T-helper 1 cell treated with Interleukin-12 subunit alpha and Interleukin-12 subunit beta and Interleukin-4 antibody, amounts not matched to agents 30 μg/mL and 1 μg/mL, for 36 hours (primary cell): ENCODE results near the gene SEMA3A.

Source experiments
- H3K27ac Mint-ChIP-seq: one replicate; pipeline ENCODE4 v1.8.0; 2021; ENCODE audit warnings: mild to moderate bottlenecking, mixed read lengths
- H3K27me3 Mint-ChIP-seq: one replicate; pipeline ENCODE4 v1.8.0; 2021; ENCODE audit warnings: low read depth, mixed read lengths
- H3K36me3 Mint-ChIP-seq: one replicate; pipeline ENCODE4 v1.8.0; 2021; ENCODE audit warnings: low read depth, mixed read lengths
- H3K4me1 Mint-ChIP-seq: one replicate; pipeline ENCODE4 v1.8.0; 2021; ENCODE audit warnings: low read depth, mixed read lengths
- H3K4me3 Mint-ChIP-seq: one replicate; pipeline ENCODE4 v1.8.0; 2021; ENCODE audit warnings: mild to moderate bottlenecking, moderate library complexity, mixed read lengths
- H3K9me3 Mint-ChIP-seq: one replicate; pipeline ENCODE4 v1.8.0; 2021; ENCODE audit warnings: mixed read lengths

The SEMA3A gene

GRCh38 chr7:84210301-84210700 lies 15.7 kb upstream of the SEMA3A start:
- Mint-ChIP-seq H3K27ac (no peak overlapping the region), H3K4me3 (no peak overlapping the region), H3K4me1 (no peaks in the 10 kb centered on the region), H3K9me3 (no peaks in the 10 kb centered on the region), H3K27me3 (no peaks in the 10 kb centered on the region), H3K36me3 (no peaks in the 10 kb centered on the region)

DNA sequence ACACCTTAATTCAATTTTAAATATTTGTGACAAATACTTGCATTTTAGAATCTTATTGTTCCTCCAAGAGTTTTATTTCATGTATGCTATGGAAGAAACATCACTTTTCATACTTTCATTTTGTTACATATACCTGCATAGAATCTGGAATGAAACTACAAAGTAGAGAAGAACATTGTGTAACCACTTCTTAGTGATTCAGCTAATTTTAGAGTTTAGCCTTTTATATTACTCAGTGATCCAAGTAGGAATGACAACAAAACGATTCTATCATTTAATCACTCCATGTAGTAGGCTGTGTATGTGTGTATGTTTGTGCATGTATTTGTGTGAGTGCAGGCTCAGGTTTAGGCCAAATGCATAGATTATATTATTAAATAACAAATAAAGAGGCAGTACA lies 14.4 kb upstream of the SEMA3A start:
- Mint-ChIP-seq H3K27me3 (no peaks in the 10 kb centered on the region), H3K9me3 (no peaks in the 10 kb centered on the region), H3K4me3 (no peak overlapping the region), H3K36me3 (no peaks in the 10 kb centered on the region), H3K27ac (no peak overlapping the region), H3K4me1 (no peaks in the 10 kb centered on the region)

DNA sequence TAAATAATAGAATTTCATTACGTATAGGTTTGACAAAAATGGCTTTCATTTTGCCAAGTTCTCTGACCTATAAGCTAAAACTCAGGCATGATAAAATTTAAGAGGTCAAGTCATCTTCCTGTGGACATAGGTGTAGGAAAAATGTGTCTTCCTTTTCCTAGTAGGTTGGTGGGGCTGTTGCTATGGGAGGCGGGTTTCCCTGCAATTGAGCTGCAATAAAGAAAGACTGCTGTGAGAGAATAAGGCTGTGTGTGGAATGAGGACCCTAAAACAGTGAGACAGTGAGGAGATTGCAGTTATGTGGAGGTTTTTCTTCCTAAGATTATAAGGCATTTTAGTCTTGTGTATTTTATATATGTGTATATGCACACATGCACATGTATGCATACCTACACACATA lies 13.0 kb upstream of the SEMA3A start:
- no peaks in the 10 kb centered on the region for H3K4me1 Mint-ChIP-seq
- no peaks in the 10 kb centered on the region for H3K36me3 Mint-ChIP-seq
- no peaks in the 10 kb centered on the region for H3K27me3 Mint-ChIP-seq

GRCh38 chr7:84207025-84207424 lies 12.4 kb upstream of the SEMA3A start:
- Mint-ChIP-seq H3K27ac (no peak overlapping the region), H3K36me3 (no peaks in the 10 kb centered on the region), H3K9me3 (no peaks in the 10 kb centered on the region), H3K4me1 (no peaks in the 10 kb centered on the region), H3K27me3 (no peaks in the 10 kb centered on the region), H3K4me3 (no peak overlapping the region)

More for the DNA sequence above, 13.0 kb upstream of the SEMA3A start:
- Mint-ChIP-seq H3K4me3 (no peak overlapping the region), H3K9me3 (no peaks in the 10 kb centered on the region), H3K27ac (no peak overlapping the region)

GRCh38 chr7:84204655-84205054 lies 10.1 kb upstream of the SEMA3A start:
- Mint-ChIP-seq H3K4me3 (no peak overlapping the region), H3K27ac (no peak overlapping the region), H3K4me1 (no peaks in the 10 kb centered on the region), H3K27me3 (no peaks in the 10 kb centered on the region), H3K9me3 (no peaks in the 10 kb centered on the region), H3K36me3 (no peaks in the 10 kb centered on the region)

- Mint-ChIP-seq H3K9me3 (no peaks in the 10 kb centered on the region), H3K27ac (no peak overlapping the region), H3K4me3 (no peak overlapping the region), H3K36me3 (no peaks in the 10 kb centered on the region), H3K27me3 (no peaks in the 10 kb centered on the region), H3K4me1 (no peaks in the 10 kb centered on the region)
These were observed 8.3 kb upstream of the SEMA3A start for GRCh38 chr7:84202855-84203254.

DNA sequence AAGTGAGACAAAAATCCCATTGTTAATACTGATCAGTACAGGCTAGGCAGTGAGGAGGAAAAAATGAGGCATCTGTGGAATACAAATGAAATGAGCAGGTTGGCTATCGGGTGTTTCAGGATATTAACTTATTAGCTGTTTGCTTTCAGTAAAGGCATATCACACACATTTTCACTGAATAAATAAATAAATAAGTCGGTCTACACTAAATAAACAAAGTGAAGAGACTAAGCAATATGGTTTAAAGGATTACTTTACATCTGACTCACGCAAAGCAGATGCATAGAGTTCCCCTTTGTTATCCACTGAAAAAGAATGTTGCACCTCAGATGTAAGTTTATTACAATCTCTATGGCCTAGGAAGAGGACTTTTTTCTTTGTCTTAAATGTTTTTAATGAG lies 6.3 kb upstream of the SEMA3A start:
- no peaks in the 10 kb centered on the region for H3K36me3 Mint-ChIP-seq
- H3K4me3 Mint-ChIP-seq: no peak overlapping the region
- peaks cover 4% of the 10 kb centered on the region for H3K27me3 Mint-ChIP-seq
- H3K9me3 Mint-ChIP-seq: no peaks in the 10 kb centered on the region
- H3K27ac Mint-ChIP-seq: no peak overlapping the region
- H3K4me1 Mint-ChIP-seq: no peaks in the 10 kb centered on the region

DNA sequence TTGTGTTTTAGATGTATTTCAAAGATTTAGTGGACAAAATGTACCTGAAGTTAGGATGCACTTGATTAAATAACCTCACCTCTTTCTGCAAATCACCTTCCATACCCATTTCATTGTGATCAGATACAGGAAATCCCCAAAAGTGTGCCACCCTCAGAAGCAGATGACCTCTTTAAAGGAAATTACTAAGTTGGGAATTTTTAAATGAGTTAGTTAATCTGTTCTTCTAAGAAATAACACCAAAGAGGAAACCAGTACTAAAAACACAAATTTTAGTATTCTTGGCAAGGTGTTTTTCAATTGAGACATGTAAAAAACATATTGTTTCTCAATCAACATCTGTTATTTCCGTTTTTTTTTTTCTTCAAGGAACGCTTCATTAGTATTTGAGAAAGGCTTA lies 4.6 kb upstream of the SEMA3A start:
- peaks cover 11% of the 10 kb centered on the region for H3K4me1 Mint-ChIP-seq
- no peak overlapping the region for H3K4me3 Mint-ChIP-seq
- no peak overlapping the region for H3K27ac Mint-ChIP-seq
- H3K27me3 Mint-ChIP-seq: peaks cover 16% of the 10 kb centered on the region
- H3K36me3 Mint-ChIP-seq: no peaks in the 10 kb centered on the region
- H3K9me3 Mint-ChIP-seq: no peaks in the 10 kb centered on the region

GRCh38 chr7:84196084-84196503 lies 1.5 kb upstream of the SEMA3A start:
- H3K36me3 Mint-ChIP-seq: no peaks in the 10 kb centered on the region
- H3K27me3 Mint-ChIP-seq: peaks cover 20% of the 10 kb centered on the region
- no peaks in the 10 kb centered on the region for H3K9me3 Mint-ChIP-seq
- H3K4me1 Mint-ChIP-seq: peaks cover 12% of the 10 kb centered on the region
- H3K27ac Mint-ChIP-seq: no peak overlapping the region
- no peak overlapping the region for H3K4me3 Mint-ChIP-seq

DNA sequence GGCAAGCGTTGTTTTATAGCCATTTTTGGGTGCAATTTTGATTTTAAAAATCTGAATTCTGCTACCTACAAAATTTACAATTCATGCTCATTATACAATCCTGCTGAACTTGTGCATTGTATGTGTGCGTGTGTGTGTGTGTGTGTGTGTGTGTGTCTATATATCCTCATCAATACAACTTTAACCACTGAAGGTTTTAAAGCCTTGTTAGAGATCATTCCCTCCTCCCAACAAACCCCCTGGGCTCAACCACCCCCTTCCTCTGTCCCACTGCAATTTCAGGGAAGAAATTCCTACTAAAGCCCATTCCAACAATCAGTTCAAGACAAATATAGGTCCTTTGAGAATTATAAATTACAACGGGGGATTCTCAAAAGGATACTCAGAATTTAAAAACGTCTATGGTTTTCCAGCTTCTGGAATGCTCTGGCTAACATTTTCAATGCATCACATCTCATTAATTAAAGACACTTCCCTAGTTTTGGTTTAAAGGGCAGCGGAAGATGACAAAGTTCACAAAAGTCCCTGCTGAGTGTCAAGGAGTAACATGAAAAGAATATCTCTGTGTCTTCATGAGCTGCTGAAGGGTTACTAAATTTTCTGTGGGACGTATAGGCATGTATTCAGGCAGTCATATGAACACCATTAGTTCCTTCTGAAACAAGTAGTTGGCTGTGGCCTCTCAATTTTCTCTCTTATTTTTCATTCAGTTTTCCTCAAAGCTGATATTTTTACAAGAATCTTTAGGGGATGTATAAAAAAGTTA lies 889 bp upstream of the SEMA3A start:
- H3K9me3 Mint-ChIP-seq: no peaks in the 10 kb centered on the region
- H3K4me3 Mint-ChIP-seq: peak overlapping the region; percentile 9
- H3K27me3 Mint-ChIP-seq: peaks cover 20% of the 10 kb centered on the region
- H3K4me1 Mint-ChIP-seq: peaks cover 12% of the 10 kb centered on the region
- no peak overlapping the region for H3K27ac Mint-ChIP-seq
- no peaks in the 10 kb centered on the region for H3K36me3 Mint-ChIP-seq

GRCh38 chr7:84193747-84194146 lies 842 bp downstream of the SEMA3A start:
- no peak overlapping the region for H3K27ac Mint-ChIP-seq
- H3K36me3 Mint-ChIP-seq: no peaks in the 10 kb centered on the region
- peaks cover 20% of the 10 kb centered on the region for H3K27me3 Mint-ChIP-seq
- H3K4me3 Mint-ChIP-seq: no peak overlapping the region
- peaks cover 12% of the 10 kb centered on the region for H3K4me1 Mint-ChIP-seq
- no peaks in the 10 kb centered on the region for H3K9me3 Mint-ChIP-seq

- Mint-ChIP-seq H3K36me3 (no peaks in the 10 kb centered on the region), H3K9me3 (no peaks in the 10 kb centered on the region), H3K4me1 (peaks cover 15% of the 10 kb centered on the region), H3K27ac (no peak overlapping the region), H3K27me3 (peaks cover 20% of the 10 kb centered on the region), H3K4me3 (no peak overlapping the region)
These were observed 2.7 kb downstream of the SEMA3A start for GRCh38 chr7:84191842-84192241.

- H3K27ac Mint-ChIP-seq: no peak overlapping the region
- peaks cover 15% of the 10 kb centered on the region for H3K4me1 Mint-ChIP-seq
- H3K27me3 Mint-ChIP-seq: peaks cover 19% of the 10 kb centered on the region
- no peaks in the 10 kb centered on the region for H3K36me3 Mint-ChIP-seq
- no peak overlapping the region for H3K4me3 Mint-ChIP-seq
- H3K9me3 Mint-ChIP-seq: no peaks in the 10 kb centered on the region
These were observed 3.3 kb downstream of the SEMA3A start for GRCh38 chr7:84191261-84191660.

DNA sequence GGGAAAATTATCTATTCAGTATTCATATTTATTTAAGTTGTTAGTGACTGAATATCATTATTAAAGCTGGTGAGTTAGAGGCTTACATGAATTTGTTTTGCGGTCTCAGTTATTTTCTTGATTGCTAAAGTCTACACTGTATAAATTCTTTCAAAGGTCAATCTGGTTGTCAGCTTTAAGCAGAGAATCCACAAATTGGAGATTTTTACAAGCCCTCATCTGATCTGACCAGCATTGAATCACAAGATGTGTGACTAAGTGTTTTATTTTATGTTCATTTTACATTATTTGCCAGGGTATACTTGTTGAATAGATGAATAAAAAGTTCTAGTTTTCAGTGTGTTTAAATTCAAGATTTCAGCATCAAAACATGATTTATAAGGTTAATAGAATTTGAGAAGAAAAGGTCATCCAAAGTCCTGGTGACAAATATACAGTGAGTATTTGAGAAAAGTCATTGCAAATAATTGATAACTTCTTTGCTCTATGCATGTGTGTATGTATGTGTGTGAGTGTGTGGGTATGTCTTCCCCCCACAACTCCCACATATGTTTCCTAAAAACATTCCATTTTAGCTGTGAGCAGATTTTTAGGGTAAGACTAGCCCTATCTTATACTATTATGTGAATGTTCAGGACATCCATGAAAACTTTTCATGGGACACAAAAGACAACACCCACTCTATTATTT lies 4.4 kb downstream of the SEMA3A start:
- Mint-ChIP-seq H3K36me3 (no peaks in the 10 kb centered on the region), H3K4me1 (peaks cover 11% of the 10 kb centered on the region), H3K27ac (no peak overlapping the region), H3K4me3 (no peak overlapping the region), H3K27me3 (peaks cover 11% of the 10 kb centered on the region), H3K9me3 (no peaks in the 10 kb centered on the region)

- peaks cover 4% of the 10 kb centered on the region for H3K27me3 Mint-ChIP-seq
- H3K9me3 Mint-ChIP-seq: no peaks in the 10 kb centered on the region
- no peak overlapping the region for H3K4me3 Mint-ChIP-seq
- H3K27ac Mint-ChIP-seq: no peak overlapping the region
- peaks cover 2% of the 10 kb centered on the region for H3K4me1 Mint-ChIP-seq
- H3K36me3 Mint-ChIP-seq: no peaks in the 10 kb centered on the region
These were observed 5.7 kb downstream of the SEMA3A start for GRCh38 chr7:84188786-84189405.
